ENCODE results near the gene SPTLC3. TPM values are rescaled to one million over a fixed set of nuclear protein-coding genes. Genes with fewer than 3 reads are reported as not detected.

The SPTLC3 gene
- total RNA-seq, 1 donor from 2014 or later: 4.6 TPM

GRCh38 chr20:12989586-12990115 is 19.1 kb upstream of the SPTLC3 start:
- DNase-seq (ENCODE audit: low spot score in 2 of 2): no peak
- intact Hi-C loops (cut with DNase I): no loop called here
- Histone ChIP-seq H3K9me3 (no peaks in the 10 kb centered on the region), H3K4me1 (no peaks in the 10 kb centered on the region), H3K27me3 (no peaks in the 10 kb centered on the region), H3K4me3 (no peak overlapping the region), H3K36me3 (no peaks in the 10 kb centered on the region), H3K27ac (no peak overlapping the region)
- TF ChIP-seq CTCF (IDR thresholded peaks at IDR 0.05): no peak

GRCh38 chr20:12997128-12997655 is 11.6 kb upstream of the SPTLC3 start:
- no peak overlapping the region for H3K4me3 ChIP-seq
- no peaks in the 10 kb centered on the region for H3K36me3 ChIP-seq
- no peaks in the 10 kb centered on the region for H3K27me3 ChIP-seq
- intact Hi-C loops (cut with DNase I): no loop called here
- H3K27ac ChIP-seq: no peak overlapping the region
- TF ChIP-seq CTCF (IDR thresholded peaks at IDR 0.05): no peak
- no peak for DNase-seq (ENCODE audit: low spot score in 2 of 2)
- no peaks in the 10 kb centered on the region for H3K9me3 ChIP-seq
- no peaks in the 10 kb centered on the region for H3K4me1 ChIP-seq

- Histone ChIP-seq H3K27ac (no peak overlapping the region), H3K9me3 (no peaks in the 10 kb centered on the region), H3K4me1 (no peaks in the 10 kb centered on the region), H3K27me3 (no peaks in the 10 kb centered on the region), H3K36me3 (no peaks in the 10 kb centered on the region), H3K4me3 (no peak overlapping the region)
- TF ChIP-seq CTCF (IDR thresholded peaks at IDR 0.05): no peak
- intact Hi-C loops (cut with DNase I): no loop called here
- no peak for DNase-seq (ENCODE audit: low spot score in 2 of 2)
Observed at GRCh38 chr20:12998046-12998445, 10.7 kb upstream of the SPTLC3 start.

GRCh38 chr20:12999201-12999600 is 9.6 kb upstream of the SPTLC3 start:
- Histone ChIP-seq H3K36me3 (no peaks in the 10 kb centered on the region), H3K4me1 (no peaks in the 10 kb centered on the region), H3K9me3 (no peaks in the 10 kb centered on the region), H3K27ac (no peak overlapping the region), H3K4me3 (no peak overlapping the region), H3K27me3 (no peaks in the 10 kb centered on the region)
- intact Hi-C loops (cut with DNase I): no loop called here
- DNase-seq (ENCODE audit: low spot score in 2 of 2): no peak
- no peak for TF ChIP-seq CTCF (IDR thresholded peaks at IDR 0.05)

- Histone ChIP-seq H3K9me3 (no peaks in the 10 kb centered on the region), H3K27me3 (no peaks in the 10 kb centered on the region), H3K4me3 (no peak overlapping the region), H3K36me3 (no peaks in the 10 kb centered on the region), H3K27ac (no peak overlapping the region), H3K4me1 (no peaks in the 10 kb centered on the region)
- no peak for DNase-seq (ENCODE audit: low spot score in 2 of 2)
- no peak for TF ChIP-seq CTCF (IDR thresholded peaks at IDR 0.05)
- intact Hi-C loops (cut with DNase I): no loop called here
Observed at GRCh38 chr20:13002251-13002650, 6.5 kb upstream of the SPTLC3 start.

GRCh38 chr20:13006825-13007224 is 1.9 kb upstream of the SPTLC3 start:
- Histone ChIP-seq H3K4me3 (no peak overlapping the region), H3K27ac (no peak overlapping the region), H3K4me1 (peaks cover 5 to 9% of the 10 kb centered on the region in 2 donors), H3K36me3 (no peaks in the 10 kb centered on the region), H3K27me3 (no peaks in the 10 kb centered on the region), H3K9me3 (no peaks in the 10 kb centered on the region)
- no peak for TF ChIP-seq CTCF (IDR thresholded peaks at IDR 0.05)
- intact Hi-C loops (cut with DNase I): no loop called here
- DNase-seq (ENCODE audit: low spot score in 2 of 2): no peak

Data from ascending aorta (tissue), 2 donors.